ENCODE measurements around the gene CLN5. TPM values are rescaled to one million over a fixed set of nuclear protein-coding genes. Genes with fewer than 3 reads are reported as not detected.

The CLN5 gene
- total and polyA plus RNA-seq, 10 of the 15 experiments (the other 5 are each of a cell fraction or from before 2014, with no cell fraction given): 11.2 to 22.2 (median 13.1) TPM

DNA sequence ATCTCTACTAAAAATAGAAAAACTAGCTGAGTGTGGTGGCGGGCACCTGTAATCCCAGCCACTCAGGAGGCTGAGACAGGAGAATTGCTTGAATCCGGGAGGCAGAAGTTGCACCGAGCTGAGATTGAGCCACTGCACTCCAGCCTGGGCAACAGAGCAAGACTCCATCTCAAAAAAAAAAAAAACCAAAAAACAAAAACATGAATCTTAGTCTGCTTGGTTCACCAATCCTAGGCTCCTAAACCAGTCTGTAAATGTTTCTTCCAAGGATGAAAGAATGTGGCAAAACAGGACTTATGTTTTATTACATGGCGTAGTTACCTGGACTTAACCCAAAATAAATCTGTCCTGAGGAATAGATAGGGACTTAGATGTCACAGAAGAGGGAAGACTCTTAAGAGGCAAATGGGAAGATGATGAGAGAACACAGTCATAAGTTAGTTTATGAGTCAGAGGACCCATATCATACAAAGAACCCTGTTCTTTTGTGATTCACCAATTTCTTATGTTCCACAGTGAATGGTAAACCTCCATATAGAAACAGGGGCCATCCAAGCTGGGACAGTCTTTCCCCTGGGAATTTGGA is 41.9 kb downstream of the CLN5 start (continued):
- TF ChIP-seq KLF5 (IDR thresholded peaks at IDR 0.05; ENCODE audit: partially characterized antibody): no peak
- TF ChIP-seq ETV6 (conservative IDR thresholded peaks at IDR 0.05 in 1 of 2, IDR thresholded peaks at IDR 0.05 in 1 of 2; ENCODE audit: borderline replicate concordance in 1 of 2, low read depth in 1 of 2): no peak
- TF ChIP-seq PAX8 (IDR thresholded peaks at IDR 0.05): no peak
- no peak for TF ChIP-seq PAX5 (IDR thresholded peaks at IDR 0.05; ENCODE audit: borderline replicate concordance, low read depth, low read length)

DNA sequence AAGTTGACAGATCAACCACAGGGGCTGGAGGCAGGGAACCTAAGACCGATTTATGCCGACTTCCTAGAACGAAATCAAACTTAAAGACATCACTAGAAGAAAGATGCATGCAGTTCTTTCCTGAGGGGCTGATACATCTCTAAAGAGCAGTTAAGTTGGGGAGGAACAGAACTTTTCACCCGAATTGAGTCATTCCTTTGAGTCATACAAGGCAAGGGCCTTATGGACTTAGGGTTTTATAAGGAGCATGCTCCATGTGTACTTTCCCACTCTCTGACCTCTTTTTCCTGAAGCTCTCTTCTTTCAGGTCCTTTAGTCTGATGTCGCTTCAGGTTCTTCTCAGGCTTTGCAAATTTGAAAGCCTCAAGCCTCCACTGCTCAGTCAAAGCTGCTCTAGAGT is 43.0 kb downstream of the CLN5 start:
- no peak for FAIRE-seq
- no peaks in the 10 kb centered on the region for H3K79me2 ChIP-seq (ENCODE audit: control insufficient read depth, insufficient read depth, low read length)
- no peaks in the 10 kb centered on the region; the same call in 2 of the 3 replicates for H3K9me3 ChIP-seq (replicated peaks; ENCODE audit: control insufficient read depth, insufficient read depth, low read length)
- DNase-seq (ENCODE audit: low read depth, low spot score): no peak
- SMC1A ChIA-PET (ENCODE audit: uncharacterized antibody, unreplicated experiment): interaction anchor here (0.6 kb wide), 2 partner anchors 13 to 133 kb away, joined by 3 read pairs; no protein-coding TSS in a partner anchor
- intact Hi-C loops (cut with micrococcal nuclease; ENCODE audit: unreplicated experiment) (no loop called here), in situ Hi-C loops (cut with MboI) (no loop called here)
- H3K9ac ChIP-seq (ENCODE audit: control insufficient read depth, insufficient read depth, low read length): no peak overlapping the region
- no peaks in the 10 kb centered on the region for H3K36me3 ChIP-seq (ENCODE audit: control insufficient read depth in 2 of 2, insufficient read depth in 2 of 2, low read length in 1 of 2)
- no peaks in the 10 kb centered on the region for H3K27me3 ChIP-seq (replicated peaks in 1 of 2; ENCODE audit: control insufficient read depth in 2 of 2, insufficient read depth in 2 of 2, low read length in 1 of 2)
- no peaks in the 10 kb centered on the region for H4K20me1 ChIP-seq (ENCODE audit: control insufficient read depth, insufficient read depth)
- H3K4me1 ChIP-seq (ENCODE audit: control insufficient read depth, insufficient read depth, low read length): no peaks in the 10 kb centered on the region
- CTCF ChIA-PET: no interaction called here
- no peak overlapping the region for H2AFZ ChIP-seq (ENCODE audit: control insufficient read depth, low read depth, low read length)
- RAD21 ChIA-PET (ENCODE audit: unreplicated experiment): no interaction called here
- ATAC-seq: no peak
- 52% methylated on average over 5 of the region's 5 CpGs for WGBS (ENCODE audit: insufficient coverage, insufficient replicate concordance, low lambda C conversion rate, missing lambda C conversion rate)
- BruUV-seq (replicated peaks): no TSS peak
- H3K27ac ChIP-seq (ENCODE audit: control insufficient read depth, insufficient read depth): no peak overlapping the region
- no peak overlapping the region for H3K4me3 ChIP-seq
- no peak for TF ChIP-seq CEBPB (IDR thresholded peaks at IDR 0.05; ENCODE audit: borderline replicate concordance in 1 of 2, low read depth in 2 of 2, low read length in 2 of 2)
- no peak for TF ChIP-seq IKZF2 (IDR thresholded peaks at IDR 0.05)
- no peak overlapping the region for H3K4me2 ChIP-seq (ENCODE audit: control insufficient read depth, insufficient read depth)
- POLR2A ChIA-PET: no interaction called here
